ENCODE data around the gene TUBA1C. TPM values are rescaled to one million over a fixed set of nuclear protein-coding genes. Genes with fewer than 3 reads are reported as not detected.
"Not testable (repeated sequence)": the region's sequence is repeated elsewhere in the genome, so short reads cannot be mapped to it uniquely, and the experiment has no call there.

Gene TUBA1C
- total and polyA plus RNA-seq, 11 donors: 35.2 to 554 (median 68.8) TPM

DNA sequence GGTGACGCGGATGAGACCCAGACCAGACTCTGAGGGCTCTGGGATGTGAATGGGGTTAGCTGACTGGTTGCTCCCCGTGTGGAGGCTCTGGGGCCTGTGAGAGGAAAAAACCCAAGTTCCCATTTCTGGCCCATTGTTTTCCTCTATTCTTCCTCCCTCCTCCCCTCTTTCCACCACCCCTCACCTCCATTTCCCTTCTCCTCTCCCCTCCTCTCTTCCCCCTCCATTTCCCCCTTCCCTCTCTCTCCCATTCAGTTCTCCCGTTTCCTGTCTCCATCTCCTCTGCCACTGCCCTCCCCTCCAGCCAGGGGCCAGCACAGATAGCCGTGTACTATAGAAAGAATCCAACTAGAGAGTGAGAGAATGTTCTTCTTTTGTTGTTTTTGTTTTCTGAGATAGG lies 17.4 kb downstream of the TUBA1C start:
- H3K4me1 ChIP-seq: peaks cover 0 to 3% (median 0%) of the 10 kb centered on the region in 12 donors
- TF ChIP-seq, protein P1, sequence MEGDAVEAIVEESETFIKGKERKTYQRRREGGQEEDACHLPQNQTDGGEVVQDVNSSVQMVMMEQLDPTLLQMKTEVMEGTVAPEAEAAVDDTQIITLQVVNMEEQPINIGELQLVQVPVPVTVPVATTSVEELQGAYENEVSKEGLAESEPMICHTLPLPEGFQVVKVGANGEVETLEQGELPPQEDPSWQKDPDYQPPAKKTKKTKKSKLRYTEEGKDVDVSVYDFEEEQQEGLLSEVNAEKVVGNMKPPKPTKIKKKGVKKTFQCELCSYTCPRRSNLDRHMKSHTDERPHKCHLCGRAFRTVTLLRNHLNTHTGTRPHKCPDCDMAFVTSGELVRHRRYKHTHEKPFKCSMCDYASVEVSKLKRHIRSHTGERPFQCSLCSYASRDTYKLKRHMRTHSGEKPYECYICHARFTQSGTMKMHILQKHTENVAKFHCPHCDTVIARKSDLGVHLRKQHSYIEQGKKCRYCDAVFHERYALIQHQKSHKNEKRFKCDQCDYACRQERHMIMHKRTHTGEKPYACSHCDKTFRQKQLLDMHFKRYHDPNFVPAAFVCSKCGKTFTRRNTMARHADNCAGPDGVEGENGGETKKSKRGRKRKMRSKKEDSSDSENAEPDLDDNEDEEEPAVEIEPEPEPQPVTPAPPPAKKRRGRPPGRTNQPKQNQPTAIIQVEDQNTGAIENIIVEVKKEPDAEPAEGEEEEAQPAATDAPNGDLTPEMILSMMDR (IDR thresholded peaks at IDR 0.05): no peak
- TF ChIP-seq POLR2A (IDR thresholded peaks at IDR 0.05): no peak
- H3K27ac ChIP-seq: no peak overlapping the region
- 72 to 82% (median 78%) methylated on average over 5 of the region's 5 CpGs for WGBS, 4 donors
- H3K9me3 ChIP-seq: no peaks in the 10 kb centered on the region
- no peaks in the 10 kb centered on the region for H3K36me3 ChIP-seq
- no peak for DNase-seq
- intact Hi-C loops (cut with DNase I): loop anchor here in 1 of 10 donors (10.0 kb wide), 1 partner anchor 232 kb away; no protein-coding TSS in a partner anchor
- no peak for ATAC-seq
- no peak overlapping the region for H3K4me3 ChIP-seq
- H3K27me3 ChIP-seq: peaks cover 0 to 15% (median 2%) of the 10 kb centered on the region in 9 donors

DNA sequence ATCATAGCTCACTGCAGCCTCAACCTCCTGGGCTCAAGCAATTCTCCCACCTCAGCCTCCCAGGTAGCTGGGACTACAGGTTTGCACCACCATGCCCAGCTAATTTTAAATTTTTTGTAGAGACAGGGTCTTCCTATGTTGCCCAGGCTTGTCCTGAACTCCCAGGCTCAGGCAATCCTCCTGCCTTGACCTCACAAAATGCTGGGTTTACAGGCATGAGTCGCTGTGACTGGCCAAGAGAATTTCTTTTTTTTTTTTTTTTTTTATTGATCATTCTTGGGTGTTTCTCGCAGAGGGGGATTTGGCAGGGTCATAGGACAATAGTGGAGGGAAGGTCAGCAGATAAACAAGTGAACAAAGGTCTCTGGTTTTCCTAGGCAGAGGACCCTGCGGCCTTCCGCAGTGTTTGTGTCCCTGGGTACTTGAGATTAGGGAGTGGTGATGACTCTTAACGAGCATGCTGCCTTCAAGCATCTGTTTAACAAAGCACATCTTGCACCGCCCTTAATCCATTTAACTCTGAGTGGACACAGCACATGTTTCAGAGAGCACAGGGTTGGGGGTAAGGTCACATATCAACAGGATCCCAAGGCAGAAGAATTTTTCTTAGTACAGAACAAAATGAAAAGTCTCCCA lies 18.0 kb downstream of the TUBA1C start:
- intact Hi-C loops (cut with DNase I): loop anchor here in 1 of 10 donors (10.0 kb wide), 1 partner anchor 232 kb away; no protein-coding TSS in a partner anchor
- H3K36me3 ChIP-seq, H3K27ac ChIP-seq, H3K4me1 ChIP-seq, ATAC-seq, H3K4me3 ChIP-seq, H3K9me3 ChIP-seq, DNase-seq: not testable (repeated sequence)
- H3K27me3 ChIP-seq: peaks cover 0 to 18% (median 3%) of the 10 kb centered on the region in 9 donors
- WGBS, 4 donors: 80 to 93% (median 88%) methylated on average over 2 of the region's 6 CpGs

DNA sequence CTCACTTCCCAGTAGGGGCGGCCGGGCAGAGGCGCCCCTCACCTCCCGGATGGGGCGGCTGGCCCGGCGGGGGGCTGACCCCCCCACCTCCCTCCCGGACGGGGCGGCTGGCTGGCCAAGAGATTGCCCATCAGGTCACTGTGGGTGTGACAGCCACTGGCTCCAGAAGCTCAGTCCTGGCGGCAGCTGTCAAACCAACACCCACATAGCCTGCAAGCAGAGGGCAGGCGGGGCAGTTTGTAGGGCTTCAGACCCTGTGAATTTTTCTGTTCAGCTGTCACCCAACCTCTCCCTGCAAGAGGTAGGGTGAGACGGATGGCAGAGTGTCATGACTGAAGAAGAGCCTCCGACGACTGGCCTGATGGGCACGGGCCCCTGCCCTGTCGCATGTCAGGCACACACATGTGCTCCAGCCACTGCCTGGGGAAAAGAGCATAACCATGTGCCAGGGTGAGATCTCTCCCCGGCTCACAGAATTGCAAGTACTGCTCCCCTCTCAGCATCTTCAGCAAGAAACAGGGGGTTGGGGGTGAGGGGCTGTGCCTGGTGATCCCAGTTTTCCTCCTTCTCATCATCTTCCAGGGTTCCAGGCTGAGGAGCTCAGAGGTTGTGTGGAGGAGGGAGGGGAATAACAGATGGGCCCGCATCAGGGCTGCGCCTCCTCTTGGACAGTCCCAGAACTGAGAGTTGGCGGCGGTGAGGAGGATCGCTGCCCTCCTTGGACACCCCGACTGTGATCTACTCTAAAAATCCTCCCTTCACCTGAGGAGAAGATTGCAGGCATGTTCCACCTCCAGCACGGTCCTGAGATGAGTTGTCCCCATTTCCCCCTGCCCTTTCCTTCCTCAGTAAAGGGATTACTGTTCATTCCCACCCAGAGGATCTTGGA lies 18.9 kb downstream of the TUBA1C start:
- ATAC-seq (no peak), DNase-seq (no peak)
- Histone ChIP-seq H3K4me3 (no peak overlapping the region), H3K4me1 (peaks cover 0 to 3% (median 0%) of the 10 kb centered on the region in 12 donors), H3K9me3 (no peaks in the 10 kb centered on the region), H3K36me3 (no peaks in the 10 kb centered on the region), H3K27ac (no peak overlapping the region), H3K27me3 (peaks cover 0 to 22% (median 3%) of the 10 kb centered on the region in 9 donors)
- intact Hi-C loops (cut with DNase I): loop anchor here in 1 of 10 donors (10.0 kb wide), 1 partner anchor 231 kb away; no protein-coding TSS in a partner anchor
- TF ChIP-seq, protein P1 (IDR thresholded peaks at IDR 0.05): no peak
- TF ChIP-seq POLR2A (IDR thresholded peaks at IDR 0.05): no peak
- WGBS, 4 donors: 85 to 88% (median 87%) methylated on average over 18 to 25 of the region's 25 CpGs

DNA sequence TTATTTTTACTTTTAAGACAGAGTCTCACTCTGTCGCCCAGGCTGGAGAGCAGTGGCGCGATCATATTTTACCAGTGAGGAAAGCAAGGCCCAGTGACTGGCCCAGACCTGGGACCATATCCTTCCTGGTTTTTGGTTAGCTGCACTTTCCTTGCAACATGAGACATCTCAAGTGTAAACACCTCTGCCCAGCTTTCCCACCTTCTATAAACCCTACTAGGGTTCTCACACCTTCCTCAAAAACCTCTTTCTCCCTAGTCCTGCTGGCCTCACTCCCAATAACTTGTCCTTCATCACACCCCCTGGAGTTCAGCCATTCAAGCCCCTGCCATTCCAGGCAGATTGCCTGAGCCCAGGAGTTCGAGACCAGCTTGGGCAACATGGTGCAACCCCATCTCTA lies 19.8 kb downstream of the TUBA1C start:
- no peaks in the 10 kb centered on the region for H3K9me3 ChIP-seq
- intact Hi-C loops (cut with DNase I): loop anchor here in 6 of 10 donors (5.0 to 10.0 kb wide), 5 partner anchors 53 to 230 kb away; partner anchors contain the start of genes C1QL4 (in 3 of the 6) and DNAJC22 (in 1 of the 6)
- DNase-seq (no peak), ATAC-seq (no peak)
- WGBS, 4 donors: 90 to 97% (median 92%) methylated on average over 4 of the region's 4 CpGs
- peaks cover 0 to 3% (median 0%) of the 10 kb centered on the region in 12 donors for H3K4me1 ChIP-seq
- TF ChIP-seq, protein P1 (IDR thresholded peaks at IDR 0.05): no peak
- no peak for TF ChIP-seq POLR2A (IDR thresholded peaks at IDR 0.05)
- H3K27me3 ChIP-seq: peaks cover 0 to 28% (median 3%) of the 10 kb centered on the region in 9 donors
- H3K4me3 ChIP-seq: no peak overlapping the region
- H3K36me3 ChIP-seq: no peaks in the 10 kb centered on the region
- no peak overlapping the region for H3K27ac ChIP-seq
